Vagina (tissue), 2 donors: ENCODE measurements around the gene ERGIC1.

Experiments used
- CTCF ChIP-seq, 3 experiments: fragments of 450-650 bp in 2 of 3; fragments of 200-600 bp in 1 of 3; sonication (generic) in 1 of 3; IDR thresholded peaks; one replicate each; pipeline ENCODE4 v1.5.1; 2017 to 2019; ENCODE audit warnings: antibody characterized with exemption in 3 of 3, mild to moderate bottlenecking in 2 of 3, moderate library complexity in 2 of 3
- POLR2A ChIP-seq, 2 donors: fragments of 450-650 bp; IDR thresholded peaks; one replicate each; pipeline ENCODE4 v1.6.1; 2017; ENCODE audit warnings: antibody characterized with exemption in 2 of 2, mild to moderate bottlenecking in 2 of 2, moderate library complexity in 2 of 2
- POLR2AphosphoS5 ChIP-seq, 2 donors: sonication (generic); formaldehyde crosslinking; IDR thresholded peaks; one replicate each; pipeline ENCODE4 v1.9.0; 2017; ENCODE audit warnings: antibody characterized with exemption in 2 of 2, mild to moderate bottlenecking in 2 of 2, low read depth in 1 of 2; ENCODE audit not compliant: insufficient read depth in 1 of 2

DNA sequence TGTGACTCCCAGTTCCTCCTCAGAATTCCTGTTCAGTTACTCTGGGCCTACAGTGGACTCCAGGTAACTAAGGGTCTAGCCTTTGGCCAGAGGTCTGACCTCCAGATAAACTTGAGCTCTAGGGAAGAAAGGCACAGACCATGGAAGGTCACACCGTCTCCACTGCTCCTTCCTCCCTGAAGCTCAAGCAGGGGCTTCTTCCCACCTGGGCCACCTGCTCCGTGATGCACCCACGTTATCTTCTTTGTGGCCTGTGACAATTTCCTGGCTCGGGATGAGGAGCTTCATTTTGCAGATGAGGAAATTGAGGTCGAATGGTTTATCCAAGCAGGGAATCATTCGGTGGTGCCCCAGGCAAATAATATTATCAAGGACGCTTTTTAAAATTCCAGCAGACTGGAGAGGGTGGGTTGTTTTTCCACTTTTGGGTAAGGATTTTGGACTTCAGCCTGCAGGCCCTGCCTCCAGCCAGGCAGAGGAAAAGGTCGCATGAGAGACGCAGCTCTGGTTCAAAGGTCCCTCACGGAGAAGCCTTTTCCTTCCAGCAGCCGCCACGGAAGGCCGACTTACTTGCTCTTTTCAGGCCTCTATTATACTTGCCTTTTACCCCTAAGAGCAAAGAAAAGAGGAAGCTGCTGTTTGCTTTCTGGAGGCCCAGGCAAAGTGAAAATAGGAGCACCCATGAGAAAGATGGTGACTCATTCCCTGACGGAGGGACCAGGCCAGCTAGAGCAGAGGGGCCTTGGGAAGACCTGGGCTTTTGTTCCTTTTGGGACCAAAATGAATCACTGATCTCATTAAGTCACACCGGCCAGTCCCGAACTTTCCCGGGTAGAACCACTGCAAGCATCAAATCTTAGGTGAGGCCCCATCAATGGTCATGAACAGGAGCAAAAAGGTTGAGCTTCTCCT lies 40.2 kb upstream of the ERGIC1 start:
- no peak for TF ChIP-seq POLR2A (IDR thresholded peaks at IDR 0.05)
- no peak for TF ChIP-seq POLR2AphosphoS5 (IDR thresholded peaks at IDR 0.05; ENCODE audit: insufficient read depth in 1 of 2, low read depth in 1 of 2)
- no peak for TF ChIP-seq CTCF (IDR thresholded peaks at IDR 0.05)
